Neutrophil (primary cell): ENCODE measurements around the gene AP3B1.

ENCODE experiments used
- H3K27ac ChIP-seq: fragments of 200-600 bp; sonication (generic); 2 replicates; pipeline ENCODE4 v1.5.1; 2016; ENCODE audit warnings: mild to moderate bottlenecking, moderate library complexity
- H3K27me3 ChIP-seq: fragments of 200-600 bp; sonication (generic); 2 replicates; pipeline ENCODE4 v1.6.0; 2016; ENCODE audit warnings: mild to moderate bottlenecking
- H3K36me3 ChIP-seq: fragments of 200-600 bp; sonication (generic); 2 replicates; pipeline ENCODE4 v1.5.1; 2017
- H3K4me1 ChIP-seq, 2 experiments: fragments of 200-600 bp in 1 of 2; sonication (generic) in 1 of 2; 1 replicate in 1 of 2; 2 replicates in 1 of 2; pipeline versions ENCODE4 v1.5.1 to v1.6.1; 2013 to 2016; ENCODE audit warnings: low read depth in 1 of 2, low read length in 1 of 2, mild to moderate bottlenecking in 1 of 2, moderate library complexity in 1 of 2; ENCODE audit not compliant: control insufficient read depth in 1 of 2, insufficient read depth in 1 of 2
- H3K4me3 ChIP-seq, 2 experiments: fragments of 200-600 bp in 1 of 2; sonication (generic) in 1 of 2; 1 replicate in 1 of 2; 2 replicates in 1 of 2; pipeline ENCODE4 v1.5.1; 2013 to 2016; ENCODE audit warnings: low read depth in 1 of 2, low read length in 1 of 2, mild to moderate bottlenecking in 1 of 2, moderate library complexity in 1 of 2
- H3K9me3 ChIP-seq: fragments of 200-600 bp; sonication (generic); 2 replicates; pipeline ENCODE4 v1.5.1; 2016
- CTCF ChIP-seq: fragments of 200-600 bp; sonication (generic); IDR thresholded peaks from 2 replicates; pipeline ENCODE4 v1.5.1; 2016; ENCODE audit warnings: antibody characterized with exemption

Gene AP3B1

GRCh38 chr5:77983482-77984199 lies 310.9 kb downstream of the AP3B1 start:
- Histone ChIP-seq H3K9me3 (no peaks in the 10 kb centered on the region), H3K4me1 (no peaks in the 10 kb centered on the region), H3K27me3 (peaks cover 69% of the 10 kb centered on the region), H3K36me3 (peaks cover 5% of the 10 kb centered on the region), H3K27ac (no peak overlapping the region), H3K4me3 (no peak overlapping the region)
- TF ChIP-seq CTCF, result no peak

GRCh38 chr5:77981820-77982219 lies 312.7 kb downstream of the AP3B1 start:
- no peak overlapping the region for H3K27ac ChIP-seq
- no peak overlapping the region for H3K4me3 ChIP-seq
- H3K27me3 ChIP-seq, result peaks cover 87% of the 10 kb centered on the region
- H3K9me3 ChIP-seq, result no peaks in the 10 kb centered on the region
- no peaks in the 10 kb centered on the region for H3K36me3 ChIP-seq
- no peak for TF ChIP-seq CTCF
- H3K4me1 ChIP-seq, result no peaks in the 10 kb centered on the region

GRCh38 chr5:77974576-77974975 lies 319.9 kb downstream of the AP3B1 start:
- H3K4me3 ChIP-seq, result no peak overlapping the region
- H3K36me3 ChIP-seq, result no peaks in the 10 kb centered on the region
- H3K27me3 ChIP-seq, result peaks cover 100% of the 10 kb centered on the region
- H3K4me1 ChIP-seq, result peaks cover 13% of the 10 kb centered on the region in 2 experiments
- H3K27ac ChIP-seq, result no peak overlapping the region
- H3K9me3 ChIP-seq, result no peaks in the 10 kb centered on the region
- TF ChIP-seq CTCF, result no peak

GRCh38 chr5:77973253-77973609 lies 321.3 kb downstream of the AP3B1 start:
- H3K9me3 ChIP-seq, result no peaks in the 10 kb centered on the region
- peaks cover 100% of the 10 kb centered on the region for H3K27me3 ChIP-seq
- H3K4me1 ChIP-seq, result peaks cover 13% of the 10 kb centered on the region in 2 experiments
- no peak overlapping the region for H3K4me3 ChIP-seq
- no peaks in the 10 kb centered on the region for H3K36me3 ChIP-seq
- no peak overlapping the region for H3K27ac ChIP-seq
- no peak for TF ChIP-seq CTCF

GRCh38 chr5:77972469-77973252 lies 321.8 kb downstream of the AP3B1 start:
- no peak for TF ChIP-seq CTCF
- H3K9me3 ChIP-seq, result no peaks in the 10 kb centered on the region

More at GRCh38 chr5:77972469-77973252, 321.8 kb downstream of the AP3B1 start:
- Histone ChIP-seq H3K36me3 (no peaks in the 10 kb centered on the region), H3K27ac (no peak overlapping the region), H3K4me1 (peaks cover 13% of the 10 kb centered on the region in 2 experiments), H3K4me3 (peak overlapping the region in 1 of 2 experiments; percentile 31), H3K27me3 (peaks cover 100% of the 10 kb centered on the region)
